Measurements from ENCODE around the gene SEH1L.

The SEH1L gene

DNA sequence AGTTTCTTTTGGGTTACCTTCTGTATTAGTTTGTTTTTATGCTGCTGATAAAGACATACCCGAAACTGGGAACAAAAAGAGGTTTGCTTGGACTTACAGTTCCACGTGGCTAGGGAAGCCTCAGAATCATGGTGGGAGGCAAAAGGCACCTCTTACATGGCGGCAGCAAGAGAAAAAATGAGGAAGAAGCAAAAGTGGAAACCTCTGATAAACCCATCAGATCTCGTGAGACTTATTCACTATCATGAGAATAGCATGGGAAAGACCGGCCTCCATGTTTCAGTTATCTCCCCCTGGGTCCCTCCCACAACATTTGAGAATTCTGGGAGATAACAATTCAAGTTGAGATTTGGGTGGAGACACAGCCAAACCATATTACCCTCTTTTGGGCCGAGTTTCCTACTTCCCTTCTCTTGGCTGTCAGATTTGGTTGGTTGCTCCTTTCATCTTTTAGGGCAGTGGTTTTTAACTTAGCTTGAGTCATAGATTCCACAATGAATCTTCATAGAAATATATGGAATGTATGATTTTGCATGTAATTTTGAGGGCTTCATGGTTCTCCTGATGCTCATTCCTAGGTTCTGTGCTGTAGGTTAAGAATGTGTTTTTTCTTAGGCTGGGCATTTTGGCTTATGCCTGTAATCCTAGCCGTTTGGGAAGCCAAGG is 87.6 kb downstream of the SEH1L start:
- DNase-seq, result no peak

- no peak for DNase-seq
These were observed 89.0 kb downstream of the SEH1L start for GRCh38 chr18:13036622-13037320.

Data from amygdala (tissue), 56 donors.